Activated CD4-positive, CD25-positive, alpha-beta regulatory T cell treated with anti-CD3 and anti-CD28 coated beads, Interleukin-2, amount 50 U/mL, for 72 hours (primary cell): Measurements from ENCODE around the gene CEMIP2.
"Not testable (repeated sequence)": the region's sequence is repeated elsewhere in the genome, so short reads cannot be mapped to it uniquely, and the experiment has no call there.

Experiments used
- DNase-seq: peaks from one replicate; pipeline ENCODE4 v3.0.0; 2021

CEMIP2 gene, protein sequence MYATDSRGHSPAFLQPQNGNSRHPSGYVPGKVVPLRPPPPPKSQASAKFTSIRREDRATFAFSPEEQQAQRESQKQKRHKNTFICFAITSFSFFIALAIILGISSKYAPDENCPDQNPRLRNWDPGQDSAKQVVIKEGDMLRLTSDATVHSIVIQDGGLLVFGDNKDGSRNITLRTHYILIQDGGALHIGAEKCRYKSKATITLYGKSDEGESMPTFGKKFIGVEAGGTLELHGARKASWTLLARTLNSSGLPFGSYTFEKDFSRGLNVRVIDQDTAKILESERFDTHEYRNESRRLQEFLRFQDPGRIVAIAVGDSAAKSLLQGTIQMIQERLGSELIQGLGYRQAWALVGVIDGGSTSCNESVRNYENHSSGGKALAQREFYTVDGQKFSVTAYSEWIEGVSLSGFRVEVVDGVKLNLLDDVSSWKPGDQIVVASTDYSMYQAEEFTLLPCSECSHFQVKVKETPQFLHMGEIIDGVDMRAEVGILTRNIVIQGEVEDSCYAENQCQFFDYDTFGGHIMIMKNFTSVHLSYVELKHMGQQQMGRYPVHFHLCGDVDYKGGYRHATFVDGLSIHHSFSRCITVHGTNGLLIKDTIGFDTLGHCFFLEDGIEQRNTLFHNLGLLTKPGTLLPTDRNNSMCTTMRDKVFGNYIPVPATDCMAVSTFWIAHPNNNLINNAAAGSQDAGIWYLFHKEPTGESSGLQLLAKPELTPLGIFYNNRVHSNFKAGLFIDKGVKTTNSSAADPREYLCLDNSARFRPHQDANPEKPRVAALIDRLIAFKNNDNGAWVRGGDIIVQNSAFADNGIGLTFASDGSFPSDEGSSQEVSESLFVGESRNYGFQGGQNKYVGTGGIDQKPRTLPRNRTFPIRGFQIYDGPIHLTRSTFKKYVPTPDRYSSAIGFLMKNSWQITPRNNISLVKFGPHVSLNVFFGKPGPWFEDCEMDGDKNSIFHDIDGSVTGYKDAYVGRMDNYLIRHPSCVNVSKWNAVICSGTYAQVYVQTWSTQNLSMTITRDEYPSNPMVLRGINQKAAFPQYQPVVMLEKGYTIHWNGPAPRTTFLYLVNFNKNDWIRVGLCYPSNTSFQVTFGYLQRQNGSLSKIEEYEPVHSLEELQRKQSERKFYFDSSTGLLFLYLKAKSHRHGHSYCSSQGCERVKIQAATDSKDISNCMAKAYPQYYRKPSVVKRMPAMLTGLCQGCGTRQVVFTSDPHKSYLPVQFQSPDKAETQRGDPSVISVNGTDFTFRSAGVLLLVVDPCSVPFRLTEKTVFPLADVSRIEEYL (N-terminal part only)

DNA sequence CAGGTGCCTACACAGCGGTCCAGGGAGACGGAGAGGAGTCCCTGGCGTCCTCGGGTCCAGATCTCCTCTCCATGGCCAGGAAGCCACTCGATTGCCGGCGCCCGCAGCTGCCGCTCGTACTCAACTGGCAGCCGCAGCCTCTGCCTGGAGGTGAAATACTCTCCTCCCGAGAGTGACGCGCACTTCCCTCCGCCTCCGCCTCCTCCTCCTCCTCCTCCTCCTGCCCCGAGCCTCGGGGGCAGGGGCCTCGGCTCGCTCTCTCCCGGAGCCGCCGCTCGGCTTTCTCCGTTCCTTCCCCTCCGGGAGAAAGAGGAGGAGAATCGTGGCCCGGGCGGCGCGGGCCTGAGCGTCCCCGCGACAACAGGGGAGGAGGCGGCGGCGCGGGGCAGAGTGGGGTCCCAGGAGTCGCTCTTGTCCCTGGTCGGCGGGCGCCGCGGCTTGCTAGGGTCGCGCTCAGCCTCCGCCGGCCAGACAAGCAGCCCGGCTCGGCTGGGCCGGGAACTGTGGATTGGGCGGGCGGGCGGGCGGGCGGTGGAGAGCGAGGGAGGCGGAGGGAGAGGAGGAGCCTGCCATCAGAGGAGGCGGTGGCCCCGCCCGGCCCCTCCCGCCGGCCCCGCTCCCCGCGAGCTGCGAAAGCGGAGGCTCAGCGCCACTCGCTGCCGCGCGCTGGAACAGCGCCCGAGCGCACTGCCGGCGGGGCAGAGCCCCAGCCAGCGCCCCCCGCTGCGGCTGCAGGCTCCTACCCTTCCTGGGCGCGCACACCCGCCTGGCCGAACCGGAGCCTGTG, at the start of gene CEMIP2:
CEMIP2 (minus strand) TSS at position 126 of the 787 bp plus-strand sequence. CDS start 18,140 bp downstream, outside the sequence.
- peak; percentile 87 for DNase-seq

DNA sequence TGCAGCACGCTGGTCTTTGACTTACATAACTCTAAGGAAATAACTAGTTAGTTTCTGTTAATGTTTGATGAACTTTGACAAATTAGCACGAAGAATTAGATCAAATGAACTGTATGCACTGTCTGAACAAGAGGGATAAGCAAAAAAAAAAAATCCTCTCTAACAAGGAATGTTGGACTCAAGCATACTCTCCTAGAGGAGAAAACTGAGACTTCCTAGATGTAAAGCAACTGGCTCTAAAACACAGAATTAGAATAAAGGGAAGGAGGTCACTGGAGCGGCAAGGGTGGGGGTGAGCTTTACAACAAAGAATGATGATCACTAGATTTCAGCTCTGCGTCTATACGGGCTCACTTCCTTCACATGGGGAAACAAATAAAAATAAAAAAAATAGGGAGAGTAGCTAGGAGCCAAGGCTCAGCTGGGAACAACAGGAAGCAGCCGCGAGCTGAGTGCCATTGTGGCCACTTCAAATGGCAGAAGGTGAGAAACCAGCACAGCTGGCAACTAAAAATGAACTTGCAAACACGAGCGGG, 48.7 kb upstream of the CEMIP2 start:
- no peak for DNase-seq

DNA sequence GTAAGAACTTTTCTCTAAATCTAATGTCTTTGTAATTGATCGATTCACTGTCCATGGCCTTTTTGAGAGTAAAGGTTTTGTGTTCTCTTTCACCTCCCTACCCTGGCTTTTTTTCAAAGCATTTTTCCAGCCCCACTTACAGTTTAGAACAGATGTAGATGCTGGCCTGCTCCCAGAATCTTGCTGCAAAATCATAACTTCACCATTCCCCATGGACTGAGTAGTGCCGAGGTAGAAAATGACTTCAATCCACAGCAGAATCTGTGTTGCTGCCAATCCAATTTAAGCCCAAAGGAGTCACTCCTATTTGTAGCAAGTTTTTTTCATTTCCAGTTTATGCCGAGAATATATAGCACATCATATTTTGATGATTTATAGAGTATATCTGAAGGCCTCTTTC, 46.5 kb upstream of the CEMIP2 start:
- DNase-seq, result no peak

DNA sequence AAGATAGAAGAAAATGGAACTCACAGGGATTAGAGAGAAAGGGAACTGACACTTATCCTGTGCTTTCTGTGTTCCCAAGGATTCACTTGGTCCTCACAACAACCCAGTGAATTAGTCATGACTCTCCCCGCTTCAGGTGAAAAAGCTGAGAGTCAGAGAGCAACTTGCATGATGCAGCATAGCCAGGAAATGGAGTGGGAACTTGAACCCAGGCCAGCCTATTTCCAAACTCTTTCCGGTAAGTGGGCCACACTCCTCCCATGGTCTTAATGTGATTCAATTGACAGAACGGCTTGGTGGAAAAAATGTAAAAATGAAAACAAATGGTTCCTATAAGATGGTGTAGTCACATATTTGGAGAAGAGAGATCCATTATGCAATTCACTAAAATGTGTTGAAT, 45.9 kb upstream of the CEMIP2 start:
- no peak for DNase-seq

DNA sequence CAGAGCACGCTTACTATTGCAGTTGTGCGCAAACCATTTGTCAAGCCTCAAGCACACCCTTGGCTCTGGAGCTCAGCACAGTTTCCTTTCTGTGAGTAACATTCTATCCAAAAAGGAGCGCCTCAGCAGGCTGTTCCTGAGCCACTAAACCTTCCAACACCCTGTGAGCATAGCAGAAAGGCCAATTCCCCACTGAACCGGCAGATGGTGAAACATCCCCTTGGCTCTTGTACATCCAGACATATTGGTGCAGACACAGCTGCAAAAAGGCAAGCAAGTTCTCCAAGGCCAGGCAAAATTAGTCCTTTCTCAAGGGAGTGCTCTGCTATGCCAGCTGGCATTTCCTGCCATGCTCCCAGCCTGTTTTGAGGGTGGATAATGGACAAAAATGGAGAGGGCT, 44.1 kb upstream of the CEMIP2 start:
- no peak for DNase-seq

DNA sequence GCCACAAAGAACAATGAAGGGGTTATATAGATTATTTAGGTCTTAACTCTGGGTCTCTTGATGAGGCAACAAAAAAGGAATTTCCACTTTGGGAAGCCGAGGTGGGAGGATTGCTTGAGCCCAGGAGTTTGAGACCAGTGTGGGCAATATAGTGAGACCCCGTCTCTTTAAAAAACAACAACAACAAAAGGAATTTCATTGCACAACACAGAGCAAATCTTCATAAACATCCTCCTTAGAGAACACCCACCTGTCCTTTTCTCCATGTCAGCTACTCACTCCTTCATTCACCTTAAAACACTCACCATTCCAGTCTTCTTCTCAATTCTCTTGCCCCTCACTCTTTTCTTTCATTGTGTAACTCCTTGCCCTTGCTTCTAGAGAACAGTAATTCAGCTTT, 39.8 kb upstream of the CEMIP2 start:
- no peak for DNase-seq

DNA sequence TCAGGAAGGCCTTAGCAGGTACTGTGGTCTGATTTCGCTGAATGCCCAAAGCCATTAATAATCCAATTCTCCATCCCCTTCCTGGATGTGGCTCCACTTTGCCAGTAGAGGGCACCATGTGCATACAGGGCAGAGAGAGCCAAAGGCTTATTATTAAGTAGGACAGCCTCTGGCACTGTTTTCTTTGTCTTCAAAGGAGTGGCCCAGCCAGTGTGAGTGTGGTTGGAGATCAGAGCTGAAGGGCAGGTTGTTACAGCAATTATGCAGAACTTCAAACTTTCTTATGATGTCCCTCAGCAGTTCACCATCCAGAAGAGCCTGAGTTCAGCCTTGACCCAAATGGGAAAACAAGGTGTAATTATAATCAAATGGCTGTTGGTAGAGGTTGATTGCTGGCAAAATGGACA, 38.6 kb upstream of the CEMIP2 start:
- DNase-seq, result no peak

DNA sequence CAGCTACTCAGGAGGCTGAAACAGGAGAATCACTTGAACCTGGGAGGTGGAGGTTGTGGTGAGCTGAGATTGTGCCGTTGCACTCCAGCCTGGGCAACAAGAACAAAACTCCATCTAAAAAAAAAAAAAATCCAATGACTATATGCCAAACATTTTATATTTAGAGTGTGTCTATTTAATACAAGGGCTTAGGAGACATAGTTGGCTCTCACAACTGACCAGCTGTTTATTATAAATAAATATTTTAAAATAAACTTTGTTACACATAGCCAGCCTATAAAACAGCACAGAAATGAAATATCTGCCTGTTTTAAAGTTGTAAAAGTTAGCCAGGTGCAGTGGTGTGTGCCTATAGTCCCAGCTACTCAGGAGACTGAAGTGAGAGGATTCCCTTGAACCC, 36.8 kb upstream of the CEMIP2 start:
- not testable (repeated sequence) for DNase-seq

DNA sequence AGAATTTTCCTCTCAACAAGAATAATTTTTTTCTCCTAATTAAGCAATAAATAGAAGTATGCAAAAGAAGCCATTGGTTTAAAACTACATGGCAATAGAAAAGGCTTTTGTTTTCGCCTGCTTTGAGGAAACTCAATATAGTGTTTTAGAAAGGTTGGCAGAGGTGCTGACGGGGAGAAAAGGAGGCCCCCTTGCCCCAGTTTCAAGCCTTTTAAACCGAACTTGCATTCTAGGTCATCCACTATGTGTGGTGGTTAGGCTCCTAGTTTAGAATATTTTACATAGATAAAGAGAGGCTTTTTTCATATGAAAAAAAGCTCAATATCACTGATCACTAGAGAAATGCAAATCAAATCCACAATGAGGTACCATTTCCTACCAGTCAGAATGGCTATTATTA, 33.5 kb upstream of the CEMIP2 start:
- no peak for DNase-seq

DNA sequence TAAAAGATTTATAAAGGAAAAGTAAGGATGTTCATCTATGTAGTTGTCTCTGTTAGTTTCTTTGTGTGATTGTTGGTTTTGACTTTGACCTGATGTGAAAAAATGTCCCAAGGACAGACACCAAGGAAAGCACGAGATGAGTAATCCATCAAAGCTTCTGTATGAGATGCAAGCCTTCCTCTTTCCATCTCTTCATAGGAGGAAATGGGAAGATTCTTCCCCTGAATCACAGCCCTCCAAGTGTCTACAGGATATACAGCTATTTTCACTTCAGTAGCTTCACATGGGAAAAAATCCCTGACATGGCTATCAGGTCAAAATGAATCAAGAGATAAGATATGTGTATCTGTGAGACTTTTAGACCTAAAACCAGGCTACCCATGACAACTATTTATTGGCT, 29.0 kb upstream of the CEMIP2 start:
- DNase-seq, result no peak

DNA sequence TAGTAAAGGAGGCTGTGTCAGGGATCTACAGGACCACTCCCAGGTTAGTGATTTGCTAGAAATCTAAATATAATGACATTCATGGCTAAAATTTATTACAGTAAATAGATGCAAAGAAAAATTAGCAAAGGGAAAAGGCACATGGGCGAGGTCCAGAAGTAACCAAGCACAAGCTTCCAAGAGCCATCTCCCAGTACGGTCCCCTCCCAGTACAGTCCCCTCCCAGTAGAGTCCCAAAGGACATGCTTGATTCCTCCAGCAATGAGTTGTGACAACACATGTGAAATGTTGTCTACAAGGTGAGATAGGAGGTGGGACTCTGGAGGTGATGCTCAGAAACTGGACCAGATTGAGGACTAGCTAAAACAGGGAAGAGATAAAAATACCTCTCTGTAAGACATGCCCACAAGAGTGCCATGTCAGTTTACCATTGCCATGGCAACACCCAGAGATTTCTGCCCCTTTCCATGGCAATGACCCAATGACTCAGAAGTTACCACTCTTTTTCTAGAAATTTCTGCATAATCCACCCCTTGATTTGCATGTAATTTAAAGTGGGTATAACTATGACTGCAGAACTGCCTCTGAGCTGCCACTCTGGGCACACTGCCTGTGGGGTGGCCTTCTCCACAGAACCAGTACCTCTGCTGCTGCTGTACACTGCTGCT, 27.9 kb upstream of the CEMIP2 start:
- peak; percentile 39 for DNase-seq

DNA sequence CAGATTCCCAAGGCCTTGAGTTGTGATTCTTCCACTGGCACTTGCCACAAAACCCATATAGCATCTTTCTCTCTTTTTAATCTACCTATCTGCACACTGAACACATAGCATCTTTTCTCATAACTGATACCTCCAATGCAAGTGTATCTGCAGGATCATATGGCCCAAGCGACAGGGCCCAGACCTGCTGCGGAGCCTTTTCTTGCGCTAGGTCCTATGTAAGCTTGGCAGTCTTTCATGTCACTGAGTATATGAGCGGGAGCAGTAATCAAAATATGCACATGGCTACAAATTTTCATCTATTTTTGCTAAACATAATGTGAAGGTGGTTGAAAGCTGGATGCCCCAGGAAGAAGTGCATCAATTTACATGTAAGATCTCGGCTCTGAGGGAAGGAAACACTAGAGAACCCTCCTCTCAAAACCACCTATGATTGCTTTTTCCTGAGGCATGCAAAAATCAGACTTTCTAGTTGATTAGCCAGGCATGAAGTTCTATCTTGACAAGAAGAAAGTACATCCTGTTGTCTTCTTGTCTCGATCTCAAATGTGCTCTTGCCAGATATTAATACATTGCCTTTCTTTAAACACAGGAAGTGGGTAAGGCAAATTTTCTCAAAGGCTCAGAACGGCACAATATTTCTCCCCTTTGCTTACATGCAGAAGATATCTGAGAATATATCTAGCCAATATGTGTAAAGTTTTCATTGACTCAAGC, 26.9 kb upstream of the CEMIP2 start:
- no peak for DNase-seq

DNA sequence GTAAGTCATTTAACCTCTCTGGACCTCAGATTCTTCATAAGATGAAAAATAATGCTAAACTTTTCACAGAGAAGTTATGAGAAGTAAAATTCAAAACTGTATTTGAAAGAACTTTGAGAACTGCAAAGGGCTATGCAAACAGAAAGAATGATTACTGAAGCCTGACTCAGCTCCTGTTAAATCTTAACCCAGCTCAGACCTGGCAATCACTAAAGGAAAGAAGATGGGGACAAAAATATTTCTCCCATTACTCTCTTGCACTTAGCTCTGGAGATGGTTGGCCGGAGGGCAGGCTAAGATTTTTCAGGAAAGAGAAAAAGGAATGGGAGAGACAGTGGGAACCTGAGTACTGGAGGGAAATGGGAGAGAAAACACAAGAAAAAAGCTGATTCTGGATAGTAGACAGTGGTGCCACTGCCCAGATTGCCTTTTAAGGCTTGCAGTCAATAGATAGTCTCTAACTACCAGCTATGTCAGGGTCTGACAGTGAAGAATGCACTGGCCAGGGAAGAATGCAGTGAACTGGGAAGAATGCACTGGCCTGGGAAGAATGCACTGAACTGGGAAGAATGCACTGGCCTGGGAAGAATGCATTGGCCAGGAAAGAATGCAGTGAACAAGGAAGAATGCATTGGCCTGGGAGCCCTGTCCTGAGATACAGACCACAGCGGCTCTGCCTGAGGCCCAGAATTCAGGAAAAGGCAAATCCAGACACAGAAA, 25.2 kb upstream of the CEMIP2 start:
- DNase-seq, result no peak

DNA sequence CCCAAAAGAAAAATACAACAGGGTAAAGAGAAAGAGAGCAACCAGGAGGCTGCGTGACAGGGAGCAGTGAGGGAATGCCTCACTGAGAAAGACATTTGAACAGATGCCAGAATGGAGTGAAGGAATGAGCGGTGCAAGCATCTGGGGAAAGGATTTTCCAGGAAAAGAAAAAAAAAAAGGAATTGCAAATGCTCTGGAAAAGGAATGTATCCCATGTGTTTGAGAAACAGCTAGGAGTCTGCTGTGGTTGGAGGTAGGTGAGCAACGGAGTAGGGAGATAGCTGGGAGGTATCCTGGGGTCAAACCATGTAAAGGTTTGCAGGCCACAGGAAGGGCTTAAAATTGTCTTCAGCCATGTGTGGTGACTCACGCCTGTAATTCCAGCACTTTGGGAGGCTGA, 23.6 kb upstream of the CEMIP2 start:
- DNase-seq, result no peak

DNA sequence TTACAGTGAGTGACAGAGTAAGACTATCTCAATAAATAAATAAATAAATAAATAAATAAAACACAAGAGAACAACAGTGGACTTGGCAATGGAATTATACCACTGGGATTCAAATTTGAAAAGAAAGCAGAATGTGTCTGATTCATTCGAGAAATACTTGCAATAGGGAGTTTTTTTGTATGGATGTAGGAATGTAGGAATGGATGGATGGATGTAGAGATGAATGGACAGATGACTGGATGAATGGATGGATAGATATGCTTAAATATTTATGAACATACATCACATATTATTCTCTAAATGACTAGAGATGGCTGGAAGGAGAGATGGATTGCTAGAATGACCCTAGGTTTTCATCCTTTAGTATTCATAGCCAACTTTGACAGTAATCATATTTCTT, 22.0 kb upstream of the CEMIP2 start:
- no peak for DNase-seq

DNA sequence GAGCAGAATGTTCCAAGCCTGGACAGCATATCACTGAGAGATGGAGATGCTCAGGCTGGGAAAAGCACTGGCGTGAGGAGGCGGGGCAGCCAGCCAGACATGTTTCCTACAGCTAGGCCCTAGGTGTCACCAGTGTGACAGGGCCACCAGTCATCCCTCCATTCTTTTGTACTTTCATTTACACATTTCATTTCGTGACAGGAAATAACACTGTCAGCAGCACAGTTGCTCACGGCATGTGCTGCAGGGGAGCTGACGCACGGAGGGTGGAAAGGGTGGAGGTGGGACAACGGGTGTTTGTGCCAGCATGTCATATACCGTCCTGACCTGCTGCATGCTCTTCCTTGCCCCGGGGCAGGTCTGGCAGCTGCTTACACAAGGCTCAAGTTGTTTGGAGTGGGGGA, 14.8 kb upstream of the CEMIP2 start:
- DNase-seq, result peak; percentile 76

DNA sequence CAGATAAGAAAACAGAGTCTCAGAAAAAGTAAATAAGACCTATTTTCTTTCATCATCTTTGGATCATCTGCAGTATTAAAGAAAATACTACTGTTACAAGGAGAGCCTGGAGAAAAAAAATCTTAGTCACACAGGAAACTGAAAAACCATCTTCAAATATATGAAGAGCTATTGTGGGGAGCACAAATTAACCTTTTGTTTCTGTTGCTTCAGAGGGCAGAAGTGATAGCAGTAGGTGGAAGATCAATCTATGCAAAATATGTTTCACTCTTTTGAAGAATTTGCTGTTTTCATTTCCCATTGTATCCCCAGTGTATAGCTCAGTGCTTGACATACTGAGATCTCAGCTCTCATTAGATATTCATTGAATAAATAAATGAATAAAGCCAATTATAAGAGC, 13.1 kb upstream of the CEMIP2 start:
- DNase-seq, result no peak

DNA sequence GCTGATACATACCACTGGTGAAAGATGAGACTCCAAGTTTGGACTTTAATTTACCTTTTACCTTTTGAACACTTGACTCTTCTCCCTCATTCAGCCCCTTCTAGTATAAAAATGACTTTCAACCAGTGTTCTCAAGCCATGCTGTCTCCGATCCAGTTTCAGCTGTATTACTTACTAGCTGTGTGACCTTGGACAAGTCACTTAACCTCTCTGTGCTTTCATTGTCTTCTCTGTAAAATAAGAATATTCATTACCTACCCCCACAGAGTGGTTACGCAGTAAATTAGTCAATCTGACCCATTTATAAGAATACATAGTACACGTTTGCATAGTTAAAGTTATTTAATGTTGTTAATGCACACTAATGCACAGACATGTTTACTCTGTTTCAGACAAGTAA, 12.6 kb upstream of the CEMIP2 start:
- no peak for DNase-seq

DNA sequence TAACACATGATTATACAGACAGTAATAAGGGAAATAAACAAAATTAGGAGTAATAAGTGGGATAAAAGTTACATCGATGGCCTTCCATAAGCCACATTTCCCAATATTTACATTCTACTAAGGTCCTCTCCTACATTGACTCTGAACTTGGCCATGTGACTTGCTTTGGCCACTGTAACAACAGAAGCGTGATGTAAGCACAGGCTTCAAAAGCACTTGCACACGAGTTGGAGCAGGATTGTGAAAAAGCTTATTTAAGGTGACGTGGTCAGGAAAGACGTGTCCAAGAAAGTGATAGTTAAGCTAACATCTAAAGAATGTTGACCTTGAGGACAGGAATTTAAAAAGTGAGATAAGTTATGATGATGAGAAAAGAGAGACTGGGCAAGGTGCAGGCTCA, 9.8 kb upstream of the CEMIP2 start:
- DNase-seq, result no peak

DNA sequence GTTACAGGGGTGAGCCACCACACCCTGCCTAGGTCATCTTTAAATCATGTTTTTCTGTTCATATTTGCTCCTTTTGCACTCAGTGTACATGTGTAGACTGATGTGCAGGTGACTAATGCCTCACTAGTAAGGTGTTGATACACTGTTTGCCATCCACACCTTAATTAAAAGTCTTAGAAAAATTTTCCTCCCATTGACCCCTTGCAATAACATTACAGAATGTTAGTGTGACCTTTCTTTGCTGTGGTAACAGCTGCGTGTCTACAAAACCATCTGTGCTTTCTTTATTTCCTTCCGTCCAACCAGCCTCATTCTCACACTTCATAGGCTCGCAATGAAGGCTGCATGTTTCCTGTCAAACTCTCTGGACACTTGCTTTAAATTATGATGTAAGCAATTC, 6.6 kb upstream of the CEMIP2 start:
- DNase-seq, result no peak
